ENCODE data around the gene PSMC2.

PSMC2 gene

GRCh38 chr7:103348452-103348851 lies 1.0 kb downstream of the PSMC2 start:
- no peaks in the 10 kb centered on the region for H3K9me3 ChIP-seq (replicated peaks in 1 of 11)
- peak overlapping the region in 7 of 11 experiments; percentile 87 to 96 (median 91); a peak in 6 of 22 replicates for H3K27ac ChIP-seq
- H3K27me3 ChIP-seq: no peaks in the 10 kb centered on the region
- peak overlapping the region; percentile 80 to 100 (median 88) for H3K4me3 ChIP-seq
- H3K4me2 ChIP-seq: peak overlapping the region; percentile 90 to 98 (median 94)
- peak overlapping the region; percentile 89 to 98 (median 94); a peak in 21 of 22 replicates for H3K9ac ChIP-seq
- H3K4me1 ChIP-seq: peaks cover 39 to 62% (median 47%) of the 10 kb centered on the region in 10 experiments
- peaks cover 34 to 64% (median 52%) of the 10 kb centered on the region in 11 experiments; a peak in 20 of 22 replicates for H4K20me1 ChIP-seq
- TF ChIP-seq Cebpa-rat (IDR thresholded peaks at IDR 0.05): no peak
- peaks cover 25 to 44% (median 33%) of the 10 kb centered on the region in 11 experiments for H3K36me3 ChIP-seq

- Histone ChIP-seq H3K4me3 (peak overlapping the region; percentile 80 to 100 (median 88); a peak in 19 of 20 replicates), H3K27me3 (no peaks in the 10 kb centered on the region), H3K4me1 (peaks cover 36 to 59% (median 44%) of the 10 kb centered on the region in 10 experiments), H3K36me3 (peaks cover 26 to 50% (median 37%) of the 10 kb centered on the region in 11 experiments), H3K27ac (no peak overlapping the region), H3K9ac (peak overlapping the region in 8 of 11 experiments; percentile 25 to 98 (median 94); a peak in 11 of 22 replicates), H3K9me3 (replicated peaks in 1 of 11) (no peaks in the 10 kb centered on the region), H3K4me2 (peak overlapping the region; percentile 90 to 98 (median 94)), H4K20me1 (peaks cover 36 to 63% (median 56%) of the 10 kb centered on the region in 11 experiments; a peak in 20 of 22 replicates)
- no peak for TF ChIP-seq Cebpa-rat (IDR thresholded peaks at IDR 0.05)
These were observed 1.5 kb downstream of the PSMC2 start for GRCh38 chr7:103348959-103349358.

- Histone ChIP-seq H3K9me3 (replicated peaks in 1 of 11) (no peaks in the 10 kb centered on the region), H3K27me3 (no peaks in the 10 kb centered on the region), H4K20me1 (peaks cover 36 to 69% (median 56%) of the 10 kb centered on the region in 11 experiments; a peak in 20 of 22 replicates), H3K4me1 (peaks cover 36 to 59% (median 44%) of the 10 kb centered on the region in 10 experiments), H3K27ac (peak overlapping the region in 4 of 11 experiments; percentile 3 to 36 (median 30); a peak in 5 of 22 replicates), H3K9ac (peak overlapping the region in 6 of 11 experiments; percentile 25 to 97 (median 42); a peak in 7 of 22 replicates), H3K4me3 (peak overlapping the region in 5 of 10 experiments; percentile 4 to 88 (median 25); a peak in 9 of 20 replicates), H3K36me3 (peaks cover 34 to 58% (median 43%) of the 10 kb centered on the region in 11 experiments), H3K4me2 (peak overlapping the region; percentile 90 to 98 (median 94))
- no peak for TF ChIP-seq Cebpa-rat (IDR thresholded peaks at IDR 0.05)
These were observed 2.4 kb downstream of the PSMC2 start for GRCh38 chr7:103349805-103350204.

- H3K4me3 ChIP-seq: no peak overlapping the region
- no peak overlapping the region for H3K27ac ChIP-seq
- TF ChIP-seq Cebpa-rat (IDR thresholded peaks at IDR 0.05): no peak
- H3K27me3 ChIP-seq: no peaks in the 10 kb centered on the region
- no peak overlapping the region for H3K9ac ChIP-seq
- no peaks in the 10 kb centered on the region for H3K4me1 ChIP-seq
- H3K9me3 ChIP-seq (replicated peaks in 1 of 11): no peaks in the 10 kb centered on the region
- H4K20me1 ChIP-seq: peaks cover 0 to 6% (median 0%) of the 10 kb centered on the region in 11 experiments; a peak in 3 of 22 replicates
- no peak overlapping the region for H3K4me2 ChIP-seq
- H3K36me3 ChIP-seq: peaks cover 54 to 65% (median 62%) of the 10 kb centered on the region in 11 experiments
These were observed 22.0 kb downstream of the PSMC2 start for GRCh38 chr7:103369432-103369831.

- Histone ChIP-seq H3K36me3 (peaks cover 9 to 19% (median 16%) of the 10 kb centered on the region in 11 experiments; a peak in 19 of 22 replicates), H3K4me1 (peaks cover 0 to 8% (median 0%) of the 10 kb centered on the region in 10 experiments; a peak in 5 of 20 replicates), H3K9ac (no peak overlapping the region), H3K4me2 (no peak overlapping the region), H3K9me3 (replicated peaks in 1 of 11) (no peaks in the 10 kb centered on the region), H3K27me3 (no peaks in the 10 kb centered on the region), H3K27ac (no peak overlapping the region), H3K4me3 (no peak overlapping the region), H4K20me1 (no peaks in the 10 kb centered on the region)
- TF ChIP-seq Cebpa-rat (IDR thresholded peaks at IDR 0.05): no peak
These were observed 26.6 kb downstream of the PSMC2 start for GRCh38 chr7:103373866-103374643.

- H3K4me2 ChIP-seq: peak overlapping the region in 2 of 11 experiments; percentile 29 to 66; a peak in 5 of 22 replicates
- H3K4me1 ChIP-seq: peaks cover 0 to 17% (median 0%) of the 10 kb centered on the region in 10 experiments; a peak in 5 of 20 replicates
- no peaks in the 10 kb centered on the region for H3K9me3 ChIP-seq (replicated peaks in 1 of 11)
- 0 out of 22 replicates have a peak overlapping the region, but pooled peaks of 1 of the 11 experiments have one; percentile 30 for H3K9ac ChIP-seq
- H3K36me3 ChIP-seq: no peaks in the 10 kb centered on the region
- no peak overlapping the region for H3K4me3 ChIP-seq
- no peak overlapping the region for H3K27ac ChIP-seq
- no peaks in the 10 kb centered on the region for H4K20me1 ChIP-seq
- no peak for TF ChIP-seq Cebpa-rat (IDR thresholded peaks at IDR 0.05)
- no peaks in the 10 kb centered on the region for H3K27me3 ChIP-seq
These were observed 32.0 kb downstream of the PSMC2 start for GRCh38 chr7:103379270-103379975.

- Histone ChIP-seq H4K20me1 (no peaks in the 10 kb centered on the region), H3K9me3 (replicated peaks in 1 of 11) (no peaks in the 10 kb centered on the region), H3K36me3 (no peaks in the 10 kb centered on the region), H3K4me2 (no peak overlapping the region), H3K27me3 (no peaks in the 10 kb centered on the region), H3K27ac (no peak overlapping the region), H3K4me3 (no peak overlapping the region), H3K9ac (no peak overlapping the region), H3K4me1 (peaks cover 0 to 17% (median 0%) of the 10 kb centered on the region in 10 experiments; a peak in 5 of 20 replicates)
- no peak for TF ChIP-seq Cebpa-rat (IDR thresholded peaks at IDR 0.05)
These were observed 33.1 kb downstream of the PSMC2 start for GRCh38 chr7:103380395-103381191.

GRCh38 chr7:103381280-103382031 lies 34.0 kb downstream of the PSMC2 start:
- Histone ChIP-seq H3K27ac (no peak overlapping the region), H3K27me3 (no peaks in the 10 kb centered on the region), H4K20me1 (no peaks in the 10 kb centered on the region), H3K4me2 (no peak overlapping the region), H3K36me3 (no peaks in the 10 kb centered on the region), H3K4me1 (peaks cover 0 to 17% (median 0%) of the 10 kb centered on the region in 10 experiments; a peak in 5 of 20 replicates), H3K9ac (no peak overlapping the region), H3K4me3 (no peak overlapping the region), H3K9me3 (replicated peaks in 1 of 11) (no peaks in the 10 kb centered on the region)
- no peak for TF ChIP-seq Cebpa-rat (IDR thresholded peaks at IDR 0.05)

Data from BLaER1 treated with 17β-estradiol and CSF1 and Interleukin-3, amounts not matched to agents 10 nM and 100 nM (cell line).